Stomach (tissue), 9 donors: ENCODE measurements around the gene PDK2. TPM values are rescaled to one million over a fixed set of nuclear protein-coding genes. Genes with fewer than 3 reads are reported as not detected.

Experiments
- DNase-seq, 2 donors: peaks; one replicate each; pipeline versions ENCODE4 v3.0.0 to v3.0.0-alpha.2; 2013 to 2019
- H3K27ac ChIP-seq, 5 donors: fragments of 200-600 bp in 4 of 5; sonication (generic) in 4 of 5; one replicate each; pipeline ENCODE4 v1.5.1; 2013 to 2019; ENCODE audit warnings: mild to moderate bottlenecking in 1 of 5, moderate library complexity in 1 of 5
- H3K27me3 ChIP-seq, 3 donors: fragments of 200-600 bp; sonication (generic); one replicate each; pipeline ENCODE4 v1.5.1; 2017 to 2019; ENCODE audit warnings: mixed run types in 1 of 3
- H3K36me3 ChIP-seq, 4 donors: fragments of 200-600 bp; sonication (generic); 1 replicate in 3 of 4; 2 replicates in 1 of 4; pipeline ENCODE4 v1.5.1; 2016 to 2019
- H3K4me1 ChIP-seq, 4 donors: fragments of 200-600 bp; sonication (generic); one replicate each; pipeline ENCODE4 v1.5.1; 2016 to 2019
- H3K4me3 ChIP-seq, 4 donors: fragments of 200-600 bp; sonication (generic) in 3 of 4; one replicate each; pipeline ENCODE4 v1.5.1; 2016 to 2019; ENCODE audit warnings: mild to moderate bottlenecking in 1 of 4
- H3K9me3 ChIP-seq, 4 donors: fragments of 200-600 bp; sonication (generic); one replicate each; pipeline ENCODE4 v1.5.1; 2016 to 2019
- CTCF ChIP-seq, 7 experiments: fragments of 450-650 bp in 4 of 7; fragments of 200-600 bp in 3 of 7; sonication (generic) in 3 of 7; IDR thresholded peaks; one replicate each; pipeline ENCODE4 v1.5.1; 2016 to 2019; ENCODE audit warnings: antibody characterized with exemption in 7 of 7, control low read depth in 2 of 7, mild to moderate bottlenecking in 1 of 7
- EP300 ChIP-seq: sonication (generic); formaldehyde crosslinking; IDR thresholded peaks from one replicate; pipeline ENCODE4 v1.6.1; 2017; ENCODE audit warnings: antibody characterized with exemption
- POLR2A ChIP-seq, 4 donors: fragments of 450-650 bp; IDR thresholded peaks; one replicate each; pipeline ENCODE4 v1.6.1; 2016; ENCODE audit warnings: antibody characterized with exemption in 4 of 4, control low read depth in 2 of 4, mild to moderate bottlenecking in 1 of 4, moderate library complexity in 1 of 4
- POLR2AphosphoS5 ChIP-seq, 3 donors: sonication (generic); formaldehyde crosslinking; IDR thresholded peaks; one replicate each; pipeline ENCODE4 v1.6.1; 2016; ENCODE audit warnings: antibody characterized with exemption in 3 of 3
- WGBS, 5 donors: extraction: QIAGEN DNeasy Blood & Tissue Kit in 3 of 5; methylation state at CpG; one replicate each; pipeline versions ENCODE4 v1.1.5 to v1.1.7; 2013 to 2018; 5-methylcytosine and 5-hydroxymethylcytosine counted together
- intact Hi-C: fragments of 100-400 bp; cut with DNase I; formaldehyde crosslinking; loops from one replicate; pipeline ENCODE4 v1.15.1; 2023; ENCODE audit warnings: low total_unique reads
- polyA plus RNA-seq, 3 donors: library from polyadenylated mRNA; stranded (reverse); fragments of 200-250 nt; gene quantifications; one replicate each; pipeline ENCODE4 v1.2.3, GENCODE V29; 2013
- total RNA-seq, 5 donors: library from RNA; depleted of rRNA; stranded (reverse); fragments of >200 nt; gene quantifications; one replicate each; pipeline versions ENCODE4 v1.1.0 to v1.2.3, GENCODE V29; 2014 to 2016
- donor health status: healthy with polysubstance abuse.
- donor health status: Bipolar disorder and iron deficiency.
- donor health status: healthy.

PDK2 gene
- total and polyA plus RNA-seq, 8 donors = 4.6 to 255 (median 20.4) TPM

GRCh38 chr17:50109207-50109606 lies 14.1 kb downstream of the PDK2 start:
- no peaks in the 10 kb centered on the region for H3K9me3 ChIP-seq
- DNase-seq = no peak
- TF ChIP-seq EP300 (no peak), POLR2A (IDR thresholded peaks at IDR 0.05) (no peak), CTCF (IDR thresholded peaks at IDR 0.05) (no peak), POLR2AphosphoS5 (IDR thresholded peaks at IDR 0.05) (no peak)
- no peaks in the 10 kb centered on the region for H3K27me3 ChIP-seq
- H3K27ac ChIP-seq = peak overlapping the region in 1 of 5 donors; percentile 82
- peaks cover 29 to 73% (median 71%) of the 10 kb centered on the region in 4 donors for H3K36me3 ChIP-seq
- H3K4me3 ChIP-seq = no peak overlapping the region
- 78 to 91% (median 84%) methylated on average over 6 to 7 of the region's 7 CpGs for WGBS, 5 donors
- intact Hi-C loops = loop anchor here (5.0 kb wide), 1 partner anchor 33 kb away; no protein-coding TSS in a partner anchor
- peaks cover 14 to 36% (median 20%) of the 10 kb centered on the region in 4 donors for H3K4me1 ChIP-seq

- Histone ChIP-seq H3K27ac (peak overlapping the region in 2 of 5 donors; percentile 74 to 82), H3K4me1 (peaks cover 17 to 37% (median 24%) of the 10 kb centered on the region in 4 donors), H3K4me3 (no peak overlapping the region), H3K36me3 (peaks cover 29 to 67% (median 66%) of the 10 kb centered on the region in 4 donors), H3K27me3 (no peaks in the 10 kb centered on the region), H3K9me3 (no peaks in the 10 kb centered on the region)
- TF ChIP-seq EP300 (no peak), POLR2AphosphoS5 (IDR thresholded peaks at IDR 0.05) (no peak), POLR2A (IDR thresholded peaks at IDR 0.05) (no peak), CTCF (IDR thresholded peaks at IDR 0.05) (no peak)
- 60 to 88% (median 86%) methylated on average over 2 to 19 of the region's 19 CpGs for WGBS, 5 donors
- intact Hi-C loops = loop anchor here (5.0 kb wide), 1 partner anchor 33 kb away; no protein-coding TSS in a partner anchor
- DNase-seq = no peak
Observed at GRCh38 chr17:50109785-50110184, 14.6 kb downstream of the PDK2 start.

- no peak for DNase-seq
- H3K27ac ChIP-seq = peak overlapping the region; percentile 12 to 82 (median 74)
- intact Hi-C loops = no loop called here
- H3K36me3 ChIP-seq = peaks cover 27 to 58% (median 56%) of the 10 kb centered on the region in 4 donors
- WGBS, 5 donors = 80 to 88% (median 82%) methylated on average over 15 to 19 of the region's 19 CpGs
- H3K9me3 ChIP-seq = no peaks in the 10 kb centered on the region
- no peak overlapping the region for H3K4me3 ChIP-seq
- peaks cover 19 to 40% (median 28%) of the 10 kb centered on the region in 4 donors for H3K4me1 ChIP-seq
- peaks cover 0 to 5% (median 0%) of the 10 kb centered on the region in 3 donors for H3K27me3 ChIP-seq
- no peak for TF ChIP-seq CTCF (IDR thresholded peaks at IDR 0.05)
Observed at GRCh38 chr17:50110591-50111349, 15.6 kb downstream of the PDK2 start.

GRCh38 chr17:50111673-50112655 lies 16.8 kb downstream of the PDK2 start:
- peak in 1 of 3 donors; percentile 3 for TF ChIP-seq POLR2AphosphoS5 (IDR thresholded peaks at IDR 0.05)
- TF ChIP-seq EP300 = no peak
- peak in 1 of 7 experiments; percentile 3 for TF ChIP-seq CTCF (IDR thresholded peaks at IDR 0.05)
- no peak for TF ChIP-seq POLR2A (IDR thresholded peaks at IDR 0.05)
- Histone ChIP-seq H3K9me3 (no peaks in the 10 kb centered on the region), H3K27me3 (peaks cover 0 to 13% (median 0%) of the 10 kb centered on the region in 3 donors), H3K4me3 (no peak overlapping the region), H3K4me1 (peaks cover 28 to 45% (median 34%) of the 10 kb centered on the region in 4 donors), H3K27ac (peak overlapping the region; percentile 34 to 82 (median 74)), H3K36me3 (peaks cover 18 to 46% (median 44%) of the 10 kb centered on the region in 4 donors)
- peak; percentile 46 to 66 for DNase-seq
- intact Hi-C loops = no loop called here
- WGBS, 5 donors = 51 to 63% (median 53%) methylated on average over 11 to 14 of the region's 14 CpGs
